Loucy (cell line): ENCODE data around the gene ELMO1.

ENCODE experiments used
- H2AFZ ChIP-seq: fragments of 200-600 bp; sonication (generic); 2 replicates; pipeline ENCODE4 v1.6.0; 2016; ENCODE audit warnings: antibody characterized with exemption, mild to moderate bottlenecking, low read length, moderate library complexity
- H3F3A ChIP-seq: fragments of 200-600 bp; 2 replicates; pipeline ENCODE4 v1.6.0; 2016; ENCODE audit warnings: antibody characterized with exemption, low read depth, mild to moderate bottlenecking
- H3K27me3 ChIP-seq: fragments of 200-600 bp; sonication (generic); 2 replicates; pipeline ENCODE4 v1.6.1; 2014; ENCODE audit warnings: low read length, mild to moderate bottlenecking; ENCODE audit not compliant: insufficient read depth, poor library complexity, severe bottlenecking
- H3K36me3 ChIP-seq: fragments of 200-600 bp; sonication (generic); 2 replicates; pipeline ENCODE4 v1.6.1; 2016; ENCODE audit warnings: low read length; ENCODE audit not compliant: insufficient read depth
- H3K4me1 ChIP-seq: fragments of 200-600 bp; sonication (generic); 2 replicates; pipeline ENCODE4 v1.5.1; 2014; ENCODE audit warnings: low read length, mild to moderate bottlenecking; ENCODE audit not compliant: insufficient read depth, poor library complexity, severe bottlenecking
- H3K4me2 ChIP-seq: fragments of 200-600 bp; sonication (generic); 2 replicates; pipeline ENCODE4 v1.6.0; 2014; ENCODE audit warnings: antibody characterized with exemption, low read length, low read depth, mild to moderate bottlenecking; ENCODE audit not compliant: poor library complexity, severe bottlenecking
- H3K4me3 ChIP-seq: fragments of 200-600 bp; sonication (generic); 2 replicates; pipeline ENCODE4 v1.5.1; 2014; ENCODE audit warnings: low read length, mild to moderate bottlenecking, mixed read lengths; ENCODE audit not compliant: poor library complexity, severe bottlenecking
- H3K79me2 ChIP-seq: fragments of 200-600 bp; sonication (generic); 2 replicates; pipeline ENCODE4 v1.6.1; 2014; ENCODE audit warnings: low read length; ENCODE audit not compliant: insufficient read depth
- H3K9ac ChIP-seq: fragments of 200-600 bp; sonication (generic); 2 replicates; pipeline ENCODE4 v1.6.0; 2014; ENCODE audit warnings: mild to moderate bottlenecking, low read depth, low read length, moderate library complexity; ENCODE audit not compliant: poor library complexity, severe bottlenecking
- H3K9me2 ChIP-seq: fragments of 200-600 bp; sonication (generic); replicated peaks from 2 replicates; pipeline ENCODE4 v1.6.1; 2016; ENCODE audit warnings: low read depth, low read length, mixed read lengths
- H3K9me3 ChIP-seq: fragments of 200-600 bp; sonication (generic); 2 replicates; pipeline ENCODE4 v1.6.1; 2014; ENCODE audit warnings: mild to moderate bottlenecking, antibody characterized with exemption, low read length, low read depth; ENCODE audit not compliant: insufficient read depth
- H4K20me1 ChIP-seq: fragments of 200-600 bp; sonication (generic); 2 replicates; pipeline ENCODE4 v1.6.0; 2014; ENCODE audit warnings: antibody characterized with exemption, low read length, mild to moderate bottlenecking; ENCODE audit not compliant: insufficient read depth, poor library complexity, severe bottlenecking
- EZH2phosphoT487 ChIP-seq: fragments of 200-600 bp; IDR thresholded peaks from 2 replicates; pipeline ENCODE4 v1.6.1; 2018; ENCODE audit warnings: antibody characterized with exemption, mild to moderate bottlenecking, moderate library complexity, borderline replicate concordance
- TF ChIP-seq, protein P1 (sequence below): fragments of 200-600 bp; sonication (generic); conservative IDR thresholded peaks from 2 replicates; pipeline ENCODE4 v1.5.1; 2014; ENCODE audit warnings: mild to moderate bottlenecking, antibody characterized with exemption, low read length

The ELMO1 gene

DNA sequence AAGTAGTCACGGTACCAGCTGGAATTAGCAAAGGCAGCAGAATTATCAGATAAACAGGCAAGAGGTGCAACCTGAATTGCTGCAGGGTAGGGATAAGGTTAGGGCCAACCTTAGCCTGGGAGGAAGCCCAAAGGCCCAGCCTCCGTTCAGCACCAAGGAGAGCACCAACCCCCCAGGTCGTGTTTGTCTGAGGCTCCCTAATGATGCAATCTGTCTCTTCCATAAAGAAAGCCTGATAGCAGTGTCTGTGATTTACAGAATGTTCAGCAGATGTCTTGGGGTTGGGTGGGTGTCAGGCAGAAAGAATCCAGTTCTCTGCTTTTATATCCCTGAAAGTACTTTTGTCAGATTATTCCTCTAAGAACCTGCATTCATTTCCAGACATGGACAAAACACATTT lies 396.0 kb downstream of the ELMO1 start:
- Histone ChIP-seq H3K4me2 (no peak overlapping the region), H2AFZ (no peak overlapping the region), H4K20me1 (peaks cover 32% of the 10 kb centered on the region), H3F3A (no peaks in the 10 kb centered on the region), H3K9me3 (no peaks in the 10 kb centered on the region), H3K36me3 (peaks cover 9% of the 10 kb centered on the region; the same call in 1 of the 2 replicates), H3K27me3 (no peaks in the 10 kb centered on the region), H3K4me1 (no peaks in the 10 kb centered on the region), H3K79me2 (no peaks in the 10 kb centered on the region), H3K9me2 (no peaks in the 10 kb centered on the region), H3K9ac (no peak overlapping the region), H3K4me3 (no peak overlapping the region)
- TF ChIP-seq EZH2phosphoT487, result no peak
- TF ChIP-seq, protein P1, sequence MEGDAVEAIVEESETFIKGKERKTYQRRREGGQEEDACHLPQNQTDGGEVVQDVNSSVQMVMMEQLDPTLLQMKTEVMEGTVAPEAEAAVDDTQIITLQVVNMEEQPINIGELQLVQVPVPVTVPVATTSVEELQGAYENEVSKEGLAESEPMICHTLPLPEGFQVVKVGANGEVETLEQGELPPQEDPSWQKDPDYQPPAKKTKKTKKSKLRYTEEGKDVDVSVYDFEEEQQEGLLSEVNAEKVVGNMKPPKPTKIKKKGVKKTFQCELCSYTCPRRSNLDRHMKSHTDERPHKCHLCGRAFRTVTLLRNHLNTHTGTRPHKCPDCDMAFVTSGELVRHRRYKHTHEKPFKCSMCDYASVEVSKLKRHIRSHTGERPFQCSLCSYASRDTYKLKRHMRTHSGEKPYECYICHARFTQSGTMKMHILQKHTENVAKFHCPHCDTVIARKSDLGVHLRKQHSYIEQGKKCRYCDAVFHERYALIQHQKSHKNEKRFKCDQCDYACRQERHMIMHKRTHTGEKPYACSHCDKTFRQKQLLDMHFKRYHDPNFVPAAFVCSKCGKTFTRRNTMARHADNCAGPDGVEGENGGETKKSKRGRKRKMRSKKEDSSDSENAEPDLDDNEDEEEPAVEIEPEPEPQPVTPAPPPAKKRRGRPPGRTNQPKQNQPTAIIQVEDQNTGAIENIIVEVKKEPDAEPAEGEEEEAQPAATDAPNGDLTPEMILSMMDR, result no peak

DNA sequence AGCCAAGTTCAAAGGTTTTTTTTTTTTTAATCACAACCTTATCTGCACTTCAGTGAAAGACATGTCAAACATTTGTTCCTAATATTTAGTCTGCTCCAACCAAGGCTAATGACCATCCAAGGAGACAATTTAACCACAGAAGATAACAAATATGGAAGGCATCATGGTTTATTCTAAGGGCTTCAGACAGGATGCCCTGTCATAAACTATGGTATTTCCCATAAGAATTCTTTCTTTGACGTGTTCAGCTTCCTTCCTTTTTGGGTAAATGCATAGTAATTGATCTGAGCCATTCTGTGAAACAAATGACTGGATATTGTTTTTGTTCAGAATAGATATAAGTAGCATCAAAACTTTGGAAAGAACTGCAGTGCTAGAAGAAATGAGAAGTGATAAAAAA lies 397.9 kb downstream of the ELMO1 start:
- no peak overlapping the region for H3K4me2 ChIP-seq
- H3K4me3 ChIP-seq, result no peak overlapping the region
- no peaks in the 10 kb centered on the region for H3K9me2 ChIP-seq
- H3K27me3 ChIP-seq, result no peaks in the 10 kb centered on the region
- peaks cover 3% of the 10 kb centered on the region; the same call in 1 of the 2 replicates for H3K36me3 ChIP-seq
- TF ChIP-seq EZH2phosphoT487, result no peak
- TF ChIP-seq, protein P1, result no peak
- no peaks in the 10 kb centered on the region for H3F3A ChIP-seq
- H3K9ac ChIP-seq, result no peak overlapping the region
- peaks cover 38% of the 10 kb centered on the region for H4K20me1 ChIP-seq
- H3K9me3 ChIP-seq, result no peaks in the 10 kb centered on the region
- H2AFZ ChIP-seq, result no peak overlapping the region
- no peaks in the 10 kb centered on the region for H3K79me2 ChIP-seq
- H3K4me1 ChIP-seq, result peaks cover 8% of the 10 kb centered on the region

DNA sequence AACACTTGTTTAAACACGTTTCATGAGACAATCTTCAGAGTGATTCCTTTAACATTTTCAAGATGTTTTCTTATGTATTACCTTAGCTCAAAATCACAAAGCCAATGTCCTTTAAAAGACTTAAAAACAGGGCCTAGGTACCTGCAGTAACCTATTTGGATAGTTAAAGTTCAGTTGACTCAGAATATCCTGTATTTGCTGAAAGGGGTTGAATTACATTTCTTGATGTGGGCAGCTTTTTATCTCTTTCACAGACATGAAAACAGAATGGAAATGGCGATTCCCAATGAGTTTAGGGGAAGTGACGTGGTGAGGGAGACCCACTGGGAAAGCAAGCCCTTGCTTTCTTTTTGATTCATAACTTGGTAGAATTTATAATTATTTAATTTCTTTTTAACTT lies 400.0 kb downstream of the ELMO1 start:
- Histone ChIP-seq H3K27me3 (no peaks in the 10 kb centered on the region), H3F3A (no peaks in the 10 kb centered on the region)

More for the DNA sequence above, 400.0 kb downstream of the ELMO1 start:
- Histone ChIP-seq H3K4me2 (no peak overlapping the region), H3K9me3 (no peaks in the 10 kb centered on the region), H3K4me3 (no peak overlapping the region), H3K4me1 (peaks cover 28% of the 10 kb centered on the region), H3K79me2 (peaks cover 7% of the 10 kb centered on the region; the same call in 1 of the 2 replicates), H3K9ac (no peak overlapping the region), H2AFZ (no peak overlapping the region), H3K36me3 (peaks cover 6% of the 10 kb centered on the region; the same call in 1 of the 2 replicates), H4K20me1 (peaks cover 41% of the 10 kb centered on the region), H3K9me2 (no peaks in the 10 kb centered on the region)
- TF ChIP-seq EZH2phosphoT487, result no peak
- TF ChIP-seq, protein P1, result no peak
